GM18526 (cell line): ENCODE data around the gene RASGRP1.

Experiments
- POLR2A ChIP-seq: IDR thresholded peaks from 3 replicates; pipeline ENCODE4 v1.6.1; 2011; ENCODE audit not compliant: insufficient read length; ENCODE audit errors: extremely low read depth

Gene RASGRP1

GRCh38 chr15:38554354-38554753 lies 10.3 kb downstream of the RASGRP1 start:
- TF ChIP-seq POLR2A, result no peak

- no peak for TF ChIP-seq POLR2A
These were observed 11.5 kb downstream of the RASGRP1 start for GRCh38 chr15:38553071-38553470.

- no peak for TF ChIP-seq POLR2A
These were observed 12.6 kb downstream of the RASGRP1 start for GRCh38 chr15:38551720-38552648.

- no peak for TF ChIP-seq POLR2A
These were observed 15.4 kb downstream of the RASGRP1 start for GRCh38 chr15:38549222-38549621.

- no peak for TF ChIP-seq POLR2A
These were observed 17.2 kb downstream of the RASGRP1 start for GRCh38 chr15:38547255-38547997.

- TF ChIP-seq POLR2A, result no peak
These were observed 19.4 kb downstream of the RASGRP1 start for GRCh38 chr15:38545179-38545578.

- TF ChIP-seq POLR2A, result no peak
These were observed 23.6 kb downstream of the RASGRP1 start for GRCh38 chr15:38541026-38541425.

- TF ChIP-seq POLR2A, result no peak
These were observed 24.1 kb downstream of the RASGRP1 start for GRCh38 chr15:38540510-38540909.

GRCh38 chr15:38539008-38539343 lies 25.6 kb downstream of the RASGRP1 start:
- TF ChIP-seq POLR2A, result no peak

GRCh38 chr15:38538328-38539007 lies 26.1 kb downstream of the RASGRP1 start:
- TF ChIP-seq POLR2A, result no peak

GRCh38 chr15:38536201-38536676 lies 28.4 kb downstream of the RASGRP1 start:
- TF ChIP-seq POLR2A, result no peak

- TF ChIP-seq POLR2A, result no peak
These were observed 29.0 kb downstream of the RASGRP1 start for GRCh38 chr15:38535491-38536200.

- no peak for TF ChIP-seq POLR2A
These were observed 29.9 kb downstream of the RASGRP1 start for GRCh38 chr15:38534691-38535090.

GRCh38 chr15:38533926-38534325 lies 30.7 kb downstream of the RASGRP1 start:
- TF ChIP-seq POLR2A, result no peak

GRCh38 chr15:38533416-38533915 lies 31.1 kb downstream of the RASGRP1 start:
- no peak for TF ChIP-seq POLR2A
